Smooth muscle cell (in vitro differentiated cells): ENCODE results near the gene VSTM4. TPM values are rescaled to one million over a fixed set of nuclear protein-coding genes. Genes with fewer than 3 reads are reported as not detected.

Experiments used
- DNase-seq: peaks from one replicate; lab custom pipeline; 2025; ENCODE audit not compliant: unreplicated experiment; lab: John Stamatoyannopoulos, UW
- H2AFZ ChIP-seq: fragments of 200-600 bp; sonication (generic); 2 replicates; pipeline ENCODE4 v1.6.0; 2016; ENCODE audit warnings: antibody characterized with exemption, low read depth, mild to moderate bottlenecking
- H3F3A ChIP-seq: fragments of 200-600 bp; sonication (generic); 2 replicates; pipeline ENCODE4 v1.6.0; 2017; ENCODE audit warnings: antibody characterized with exemption, low read depth
- H3K27ac ChIP-seq: fragments of 200-600 bp; sonication (generic); 2 replicates; pipeline ENCODE4 v1.5.1; 2016; ENCODE audit warnings: low read depth, mild to moderate bottlenecking
- H3K27me3 ChIP-seq: fragments of 200-600 bp; sonication (generic); 2 replicates; pipeline ENCODE4 v1.6.1; 2016; ENCODE audit warnings: low read depth, mild to moderate bottlenecking
- H3K36me3 ChIP-seq: fragments of 200-600 bp; sonication (generic); 2 replicates; pipeline ENCODE4 v1.5.1; 2016; ENCODE audit warnings: low read depth
- H3K4me1 ChIP-seq: fragments of 200-600 bp; sonication (generic); 2 replicates; pipeline ENCODE4 v1.5.1; 2016; ENCODE audit warnings: low read depth
- H3K4me2 ChIP-seq: fragments of 200-600 bp; sonication (generic); 2 replicates; pipeline ENCODE4 v1.6.0; 2016; ENCODE audit warnings: mild to moderate bottlenecking
- H3K4me3 ChIP-seq: fragments of 200-600 bp; sonication (generic); 2 replicates; pipeline ENCODE4 v1.5.1; 2016; ENCODE audit warnings: mild to moderate bottlenecking
- H3K79me2 ChIP-seq: fragments of 200-600 bp; sonication (generic); 2 replicates; pipeline ENCODE4 v1.6.0; 2016; ENCODE audit warnings: low read depth, mild to moderate bottlenecking
- H3K9ac ChIP-seq: fragments of 200-600 bp; sonication (generic); 2 replicates; pipeline ENCODE4 v1.6.0; 2016; ENCODE audit warnings: low read depth
- H3K9me3 ChIP-seq: fragments of 200-600 bp; sonication (generic); replicated peaks from 2 replicates; pipeline ENCODE4 v1.5.1; 2016; ENCODE audit warnings: low read depth
- H4K20me1 ChIP-seq: fragments of 200-600 bp; sonication (generic); 2 replicates; pipeline ENCODE4 v1.6.0; 2016; ENCODE audit warnings: low read depth
- WGBS: methylation state at CpG from one replicate; pipeline ENCODE4 v1.1.7; 2016; ENCODE audit warnings: low lambda C conversion rate; 5-methylcytosine and 5-hydroxymethylcytosine counted together
- polyA plus RNA-seq: library from polyadenylated mRNA; unstranded; fragments of >200 nt; fragmentation: Nextera tagmentation; extraction: Ambion mirVana; gene quantifications from 2 replicates; pipeline ENCODE4 v1.2.1, GENCODE V29; 2016
- total RNA-seq: library from RNA; depleted of rRNA; stranded (reverse); fragments of >200 nt; gene quantifications from 2 replicates; pipeline ENCODE4 v1.2.3, GENCODE V29; 2014
- TF ChIP-seq, protein P1 (sequence below): fragments of 200-600 bp; sonication (generic); IDR thresholded peaks from 2 replicates; pipeline ENCODE4 v1.5.1; 2017; ENCODE audit warnings: borderline replicate concordance, mild to moderate bottlenecking, antibody characterized with exemption; ENCODE audit not compliant: insufficient read depth, poor library complexity, severe bottlenecking

The VSTM4 gene
- total and polyA plus RNA-seq, 2 experiments from 2014 or later: 5.1 to 7.7 TPM

DNA sequence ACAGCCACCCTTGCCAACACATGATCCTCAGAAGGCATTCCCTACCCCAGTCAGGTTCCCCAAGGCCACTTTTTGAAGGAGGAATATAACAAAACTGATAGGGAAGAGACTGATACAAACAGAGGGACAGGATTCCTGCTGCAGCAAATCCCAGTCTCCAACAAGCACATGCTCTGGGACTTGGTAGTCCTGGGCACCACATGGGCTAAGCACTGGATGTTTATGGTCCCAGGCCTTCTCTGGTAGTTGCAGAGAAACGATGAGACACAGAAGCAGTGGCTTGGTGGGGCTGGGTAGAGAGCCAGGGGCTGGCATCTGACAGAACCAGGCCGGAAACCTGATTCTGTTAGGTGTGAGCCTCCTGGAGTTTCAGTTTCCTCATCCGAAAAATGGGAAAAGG lies 3.2 kb downstream of the VSTM4 start:
- TF ChIP-seq, protein P1, sequence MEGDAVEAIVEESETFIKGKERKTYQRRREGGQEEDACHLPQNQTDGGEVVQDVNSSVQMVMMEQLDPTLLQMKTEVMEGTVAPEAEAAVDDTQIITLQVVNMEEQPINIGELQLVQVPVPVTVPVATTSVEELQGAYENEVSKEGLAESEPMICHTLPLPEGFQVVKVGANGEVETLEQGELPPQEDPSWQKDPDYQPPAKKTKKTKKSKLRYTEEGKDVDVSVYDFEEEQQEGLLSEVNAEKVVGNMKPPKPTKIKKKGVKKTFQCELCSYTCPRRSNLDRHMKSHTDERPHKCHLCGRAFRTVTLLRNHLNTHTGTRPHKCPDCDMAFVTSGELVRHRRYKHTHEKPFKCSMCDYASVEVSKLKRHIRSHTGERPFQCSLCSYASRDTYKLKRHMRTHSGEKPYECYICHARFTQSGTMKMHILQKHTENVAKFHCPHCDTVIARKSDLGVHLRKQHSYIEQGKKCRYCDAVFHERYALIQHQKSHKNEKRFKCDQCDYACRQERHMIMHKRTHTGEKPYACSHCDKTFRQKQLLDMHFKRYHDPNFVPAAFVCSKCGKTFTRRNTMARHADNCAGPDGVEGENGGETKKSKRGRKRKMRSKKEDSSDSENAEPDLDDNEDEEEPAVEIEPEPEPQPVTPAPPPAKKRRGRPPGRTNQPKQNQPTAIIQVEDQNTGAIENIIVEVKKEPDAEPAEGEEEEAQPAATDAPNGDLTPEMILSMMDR: no peak
- Histone ChIP-seq H3K79me2 (no peaks in the 10 kb centered on the region), H2AFZ (no peak overlapping the region), H3K27ac (no peak overlapping the region), H3K4me2 (no peak overlapping the region), H3F3A (no peaks in the 10 kb centered on the region), H4K20me1 (no peaks in the 10 kb centered on the region), H3K4me1 (peaks cover 5% of the 10 kb centered on the region), H3K36me3 (no peaks in the 10 kb centered on the region), H3K9me3 (no peaks in the 10 kb centered on the region), H3K9ac (no peak overlapping the region), H3K4me3 (no peak overlapping the region), H3K27me3 (no peaks in the 10 kb centered on the region)
- WGBS: 89% methylated on average over 3 of the region's 3 CpGs
- DNase-seq: no peak

DNA sequence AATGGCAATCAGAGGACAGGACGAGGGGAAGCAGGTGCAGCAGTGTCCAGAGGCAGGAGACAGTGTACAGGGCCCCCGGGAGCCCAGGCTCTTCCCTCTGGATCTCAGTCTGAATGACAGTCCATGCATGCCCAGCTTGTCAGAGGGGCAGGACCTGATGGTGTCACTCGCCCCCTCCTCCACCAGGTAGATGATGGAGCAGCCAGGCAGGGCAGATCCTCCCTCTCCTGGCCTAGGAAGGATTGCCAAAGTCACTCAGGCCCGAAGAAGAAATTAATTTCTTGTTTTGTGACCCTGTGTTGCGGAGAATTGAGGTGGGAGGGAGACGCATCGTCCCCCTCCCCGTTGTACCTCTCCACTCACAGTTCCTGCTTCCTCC lies 4.0 kb downstream of the VSTM4 start:
- TF ChIP-seq, protein P1: no peak
- Histone ChIP-seq H2AFZ (no peak overlapping the region), H3F3A (no peaks in the 10 kb centered on the region), H3K4me2 (no peak overlapping the region), H3K36me3 (no peaks in the 10 kb centered on the region), H3K9ac (no peak overlapping the region), H3K27me3 (no peaks in the 10 kb centered on the region), H4K20me1 (peaks cover 2% of the 10 kb centered on the region), H3K4me1 (peaks cover 5% of the 10 kb centered on the region), H3K27ac (no peak overlapping the region), H3K9me3 (no peaks in the 10 kb centered on the region), H3K79me2 (no peaks in the 10 kb centered on the region), H3K4me3 (no peak overlapping the region)
- no peak for DNase-seq
- 78% methylated on average over 8 of the region's 8 CpGs for WGBS

DNA sequence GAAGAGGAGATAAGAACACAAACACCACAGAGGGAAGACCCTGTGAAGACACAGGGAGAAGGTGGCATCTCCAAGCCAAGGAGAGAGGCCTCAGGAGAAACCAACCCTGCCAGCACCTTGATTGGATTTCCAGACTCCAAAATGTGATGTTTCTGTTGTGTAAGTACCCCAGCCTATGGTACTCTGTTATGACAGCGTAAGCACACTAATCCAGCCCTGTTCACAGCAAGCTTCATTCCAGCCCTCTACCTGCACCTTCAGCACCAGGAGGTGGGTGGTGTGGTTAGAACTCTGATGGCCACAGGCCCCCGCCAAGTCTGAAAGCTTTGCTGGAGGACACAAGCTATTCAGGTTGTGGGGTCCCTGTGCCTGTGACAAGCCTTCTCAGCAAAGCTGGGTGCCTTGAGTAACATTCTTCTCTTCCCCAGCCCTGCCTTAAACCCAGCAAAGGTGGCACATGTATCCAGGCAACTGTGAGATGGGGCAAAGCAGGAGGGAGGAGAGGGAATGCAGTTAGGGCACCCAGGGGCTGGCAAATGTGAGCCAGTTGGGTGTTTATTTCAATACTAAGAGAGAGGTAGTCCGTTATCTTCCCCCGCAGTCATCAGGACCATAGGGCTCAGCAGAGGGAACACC lies 4.5 kb downstream of the VSTM4 start:
- Histone ChIP-seq H3K9ac (no peak overlapping the region), H3K4me1 (peaks cover 5% of the 10 kb centered on the region), H3K27ac (no peak overlapping the region), H4K20me1 (peaks cover 6% of the 10 kb centered on the region), H3K79me2 (no peaks in the 10 kb centered on the region), H3K4me3 (no peak overlapping the region), H3F3A (no peaks in the 10 kb centered on the region), H3K9me3 (no peaks in the 10 kb centered on the region), H3K36me3 (no peaks in the 10 kb centered on the region), H2AFZ (no peak overlapping the region), H3K4me2 (no peak overlapping the region), H3K27me3 (no peaks in the 10 kb centered on the region)
- TF ChIP-seq, protein P1: no peak
- WGBS: 89% methylated on average over 4 of the region's 4 CpGs
- DNase-seq: no peak
